ENCODE data around the gene NTN4. TPM values are rescaled to one million over a fixed set of nuclear protein-coding genes. Genes with fewer than 3 reads are reported as not detected.

Gene NTN4
- total RNA-seq, 1 donor from 2014 or later, result 63.9 TPM

DNA sequence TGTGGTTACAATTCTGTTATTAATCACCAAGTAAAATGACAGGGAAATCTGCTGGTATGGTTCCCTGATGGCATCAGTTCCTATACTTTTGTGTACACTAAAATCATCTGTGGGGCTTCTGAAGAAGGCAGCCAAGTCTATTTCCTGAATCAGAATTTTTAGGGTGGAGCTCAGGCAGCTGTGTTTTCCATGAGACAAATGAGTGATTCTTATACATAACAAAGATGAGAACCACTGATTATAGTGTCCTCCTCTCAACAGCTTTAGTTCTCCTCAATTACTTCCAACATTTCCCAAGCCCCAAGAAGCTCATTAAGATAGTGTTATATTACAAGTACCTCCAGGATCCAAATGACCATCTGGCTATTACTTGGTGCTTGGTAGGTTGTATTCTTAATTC, 174.8 kb downstream of the NTN4 start:
- Histone ChIP-seq H3K27me3 (no peaks in the 10 kb centered on the region), H3K27ac (no peak overlapping the region), H3K4me3 (no peak overlapping the region), H3K9me3 (no peaks in the 10 kb centered on the region), H3K36me3 (no peaks in the 10 kb centered on the region), H3K4me1 (no peaks in the 10 kb centered on the region)
- DNase-seq (ENCODE audit: low spot score in 2 of 2), result no peak
- TF ChIP-seq, protein P1, sequence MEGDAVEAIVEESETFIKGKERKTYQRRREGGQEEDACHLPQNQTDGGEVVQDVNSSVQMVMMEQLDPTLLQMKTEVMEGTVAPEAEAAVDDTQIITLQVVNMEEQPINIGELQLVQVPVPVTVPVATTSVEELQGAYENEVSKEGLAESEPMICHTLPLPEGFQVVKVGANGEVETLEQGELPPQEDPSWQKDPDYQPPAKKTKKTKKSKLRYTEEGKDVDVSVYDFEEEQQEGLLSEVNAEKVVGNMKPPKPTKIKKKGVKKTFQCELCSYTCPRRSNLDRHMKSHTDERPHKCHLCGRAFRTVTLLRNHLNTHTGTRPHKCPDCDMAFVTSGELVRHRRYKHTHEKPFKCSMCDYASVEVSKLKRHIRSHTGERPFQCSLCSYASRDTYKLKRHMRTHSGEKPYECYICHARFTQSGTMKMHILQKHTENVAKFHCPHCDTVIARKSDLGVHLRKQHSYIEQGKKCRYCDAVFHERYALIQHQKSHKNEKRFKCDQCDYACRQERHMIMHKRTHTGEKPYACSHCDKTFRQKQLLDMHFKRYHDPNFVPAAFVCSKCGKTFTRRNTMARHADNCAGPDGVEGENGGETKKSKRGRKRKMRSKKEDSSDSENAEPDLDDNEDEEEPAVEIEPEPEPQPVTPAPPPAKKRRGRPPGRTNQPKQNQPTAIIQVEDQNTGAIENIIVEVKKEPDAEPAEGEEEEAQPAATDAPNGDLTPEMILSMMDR (IDR thresholded peaks at IDR 0.05), result no peak
- intact Hi-C loops (cut with DNase I), result no loop called here

DNA sequence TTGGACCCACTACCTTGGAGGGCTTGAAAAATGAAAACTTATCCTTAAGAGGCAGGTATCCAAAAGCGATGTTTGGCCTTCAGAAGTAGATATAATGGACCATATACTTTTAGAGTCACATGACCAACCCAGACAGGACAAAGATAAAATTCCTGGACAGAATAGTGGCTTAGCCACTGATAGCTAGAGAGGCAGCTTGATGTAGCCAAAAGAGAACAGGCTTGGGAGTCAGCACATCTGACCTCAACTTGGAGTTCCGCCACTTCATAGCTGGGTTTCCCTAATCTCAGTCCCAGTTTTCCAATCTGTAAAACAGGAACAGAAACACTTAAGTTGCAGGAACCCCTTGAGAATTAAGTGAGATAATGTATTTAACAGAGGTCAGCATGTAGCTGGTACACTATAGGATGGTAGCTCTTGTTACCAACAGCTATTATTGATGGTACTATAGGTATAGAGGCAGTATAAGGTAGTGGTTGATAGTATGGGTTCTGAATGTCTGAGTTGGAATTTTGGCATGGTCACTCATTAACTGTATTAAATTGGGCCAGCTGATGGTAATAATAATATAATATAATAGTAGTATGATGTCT, 176.1 kb downstream of the NTN4 start:
- Histone ChIP-seq H3K27ac (no peak overlapping the region), H3K4me3 (no peak overlapping the region), H3K36me3 (no peaks in the 10 kb centered on the region), H3K4me1 (peaks cover 0 to under 1% of the 10 kb centered on the region in 2 donors), H3K9me3 (no peaks in the 10 kb centered on the region), H3K27me3 (no peaks in the 10 kb centered on the region)
- TF ChIP-seq, protein P1 (IDR thresholded peaks at IDR 0.05), result no peak
- intact Hi-C loops (cut with DNase I), result no loop called here
- DNase-seq (ENCODE audit: low spot score in 2 of 2), result no peak

DNA sequence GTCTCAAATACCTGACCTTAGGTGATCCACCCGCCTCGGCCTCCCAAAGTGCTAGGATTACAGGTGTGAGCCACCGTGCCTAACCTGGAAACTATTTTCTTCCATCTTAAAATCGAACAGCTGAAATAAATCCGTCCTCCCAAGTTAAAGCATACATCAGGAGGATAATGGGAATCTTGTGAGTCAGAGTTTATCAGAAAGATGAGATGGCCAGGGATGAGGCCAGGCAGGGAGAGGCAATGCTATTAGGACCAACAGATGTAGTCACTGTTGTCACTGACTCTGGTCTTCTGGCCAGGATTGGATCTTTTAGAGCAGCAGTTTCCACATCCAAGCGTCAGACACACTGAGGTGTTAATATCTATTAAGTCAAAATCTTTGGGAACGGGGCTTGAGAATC, 177.5 kb downstream of the NTN4 start:
- H3K27ac ChIP-seq, result no peak overlapping the region
- DNase-seq (ENCODE audit: low spot score in 2 of 2), result no peak
- no peaks in the 10 kb centered on the region for H3K9me3 ChIP-seq
- no peaks in the 10 kb centered on the region for H3K36me3 ChIP-seq
- no peaks in the 10 kb centered on the region for H3K27me3 ChIP-seq
- peaks cover 0 to 7% of the 10 kb centered on the region in 2 donors for H3K4me1 ChIP-seq
- no peak overlapping the region for H3K4me3 ChIP-seq
- intact Hi-C loops (cut with DNase I), result no loop called here
- TF ChIP-seq, protein P1 (IDR thresholded peaks at IDR 0.05), result no peak

DNA sequence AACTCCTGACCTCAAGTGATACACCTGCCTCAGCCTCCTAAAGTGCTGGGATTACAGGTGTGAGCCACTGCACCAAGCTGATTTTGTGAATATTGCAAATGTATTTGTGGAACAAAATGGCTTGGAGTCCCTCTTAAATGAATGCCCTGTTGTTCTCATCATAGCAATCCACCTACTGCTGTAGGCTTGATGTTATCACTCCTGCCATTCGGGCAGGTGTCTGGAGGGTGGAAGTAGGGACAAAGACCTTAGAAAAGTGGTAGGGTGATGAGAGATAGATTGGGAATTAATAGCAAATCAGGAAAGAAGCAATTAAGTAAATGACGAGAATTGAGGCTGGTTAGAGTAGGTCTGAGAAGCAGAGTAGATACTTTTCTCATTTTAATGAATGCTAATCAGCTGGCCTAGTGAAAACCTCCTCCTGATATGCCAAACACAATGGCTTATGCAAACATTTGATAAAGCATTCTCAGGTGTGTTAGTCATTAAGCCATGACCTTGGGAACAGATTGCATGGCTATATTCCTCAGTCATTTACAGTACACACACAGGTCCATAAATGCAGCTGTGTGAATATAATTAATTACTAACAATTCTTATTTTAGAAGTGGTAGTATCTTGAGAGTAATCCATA, 178.8 kb downstream of the NTN4 start:
- intact Hi-C loops (cut with DNase I), result no loop called here
- Histone ChIP-seq H3K4me3 (no peak overlapping the region), H3K27ac (no peak overlapping the region), H3K9me3 (no peaks in the 10 kb centered on the region), H3K27me3 (no peaks in the 10 kb centered on the region), H3K4me1 (peaks cover 0 to 7% of the 10 kb centered on the region in 2 donors), H3K36me3 (no peaks in the 10 kb centered on the region)
- TF ChIP-seq, protein P1 (IDR thresholded peaks at IDR 0.05), result no peak
- no peak for DNase-seq (ENCODE audit: low spot score in 2 of 2)

DNA sequence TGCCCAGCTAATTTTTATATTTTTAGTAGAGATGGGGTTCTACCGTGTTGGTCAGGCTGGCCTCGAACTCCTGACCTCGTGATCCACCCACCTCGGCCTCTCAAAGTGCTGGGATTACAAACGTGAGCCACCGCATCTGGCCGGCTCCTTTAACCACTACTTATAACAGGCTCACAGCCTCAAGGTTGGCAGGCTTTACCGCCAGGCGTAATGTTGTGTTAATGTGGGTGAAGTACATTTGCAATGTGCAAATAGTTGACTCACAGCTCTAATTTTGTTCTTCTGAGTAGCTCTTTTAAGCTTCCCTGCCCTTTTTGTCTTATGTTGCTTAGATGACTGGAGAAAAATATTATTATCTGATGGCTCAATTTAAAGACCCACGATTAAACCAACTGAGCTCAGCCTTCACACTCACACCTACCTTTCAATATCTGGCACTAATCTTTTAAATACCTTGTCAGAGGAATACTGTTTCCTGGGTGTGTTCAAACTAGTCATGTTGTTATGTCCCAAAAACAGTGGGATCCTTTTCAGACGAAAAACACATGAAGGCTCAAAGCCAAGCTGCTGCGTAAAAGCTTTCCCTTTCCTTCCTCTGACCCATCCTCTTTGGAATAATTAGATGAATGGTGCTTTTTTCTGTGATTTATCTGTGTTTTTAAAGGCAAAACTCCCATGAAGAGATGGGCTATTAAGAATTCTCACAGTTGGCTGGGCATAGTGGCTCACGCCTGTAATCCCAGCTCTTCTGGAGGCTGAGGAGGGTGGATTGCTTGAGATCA, 182.1 kb downstream of the NTN4 start:
- no peaks in the 10 kb centered on the region for H3K36me3 ChIP-seq
- TF ChIP-seq, protein P1 (IDR thresholded peaks at IDR 0.05), result no peak
- intact Hi-C loops (cut with DNase I), result loop anchor here (1.0 to 2.0 kb wide), 2 partner anchors 92 to 198 kb away; no protein-coding TSS in a partner anchor
- peak overlapping the region; percentile 81 to 89 for H3K27ac ChIP-seq
- H3K4me3 ChIP-seq, result peak overlapping the region in 1 of 2 donors; percentile 10
- no peaks in the 10 kb centered on the region for H3K27me3 ChIP-seq
- peak; percentile 73 to 96 for DNase-seq (ENCODE audit: low spot score in 2 of 2)
- peaks cover 0 to 7% of the 10 kb centered on the region in 2 donors for H3K4me1 ChIP-seq
- H3K9me3 ChIP-seq, result no peaks in the 10 kb centered on the region

Other genes with a start within 250 kb of the NTN4 start
- 5.7 TPM for gene USP44, start 239.3 kb downstream of the NTN4 start, total RNA-seq
- not detected for gene SNRPF, start 68.2 kb upstream of the NTN4 start, total RNA-seq
- gene CCDC38, start 151.8 kb upstream of the NTN4 start, total RNA-seq, result not detected
- gene AMDHD1, start 152.6 kb upstream of the NTN4 start, total RNA-seq, result 0.96 TPM
- gene HAL, start 205.6 kb upstream of the NTN4 start, total RNA-seq, result 1.5 TPM
- gene LTA4H, start 244.8 kb upstream of the NTN4 start, total RNA-seq, result 47.3 TPM